NCI-H2196 (cell line): ENCODE results near the gene GPHN.
A peak's percentile ranks its signal among the peaks of the same experiment; 100 is the strongest.
"Not testable (repeated sequence)": the region's sequence is repeated elsewhere in the genome, so short reads cannot be mapped to it uniquely, and the experiment has no call there.

ENCODE experiments used
- DNase-seq: peaks from one replicate; lab custom pipeline; 2025; ENCODE audit not compliant: unreplicated experiment; lab: John Stamatoyannopoulos, UW

Gene GPHN

DNA sequence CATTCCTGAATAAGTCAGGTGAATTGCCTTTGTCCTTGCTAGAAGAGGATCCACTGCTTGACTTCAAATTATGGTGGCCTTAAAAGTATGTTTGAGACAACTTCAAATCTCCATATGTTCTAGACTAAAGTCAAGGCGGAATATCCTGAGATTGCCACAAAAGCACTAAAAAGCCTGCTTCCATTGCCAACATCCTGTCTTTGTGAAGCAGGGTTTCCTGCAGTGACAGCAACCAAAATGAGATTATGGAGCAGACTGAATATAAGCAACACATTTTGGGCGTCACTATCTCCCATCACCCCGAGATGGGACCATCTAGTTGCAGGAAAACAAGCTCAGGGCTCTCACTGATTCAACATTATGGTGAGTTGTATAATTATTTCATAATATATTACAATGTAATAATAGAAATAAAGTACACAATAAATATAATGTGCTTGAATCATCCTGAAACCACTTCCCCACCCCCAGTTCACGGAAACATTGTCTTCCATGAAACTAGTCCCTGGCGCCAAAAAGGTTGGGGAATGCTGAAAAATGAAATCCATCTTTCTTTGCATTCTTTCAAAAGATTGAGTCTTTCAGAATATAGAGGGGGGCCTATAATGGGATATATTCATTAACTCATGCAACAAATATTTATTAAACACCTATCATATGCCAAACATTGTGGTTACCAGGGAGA lies 143.7 kb downstream of the GPHN start:
- DNase-seq = no peak

DNA sequence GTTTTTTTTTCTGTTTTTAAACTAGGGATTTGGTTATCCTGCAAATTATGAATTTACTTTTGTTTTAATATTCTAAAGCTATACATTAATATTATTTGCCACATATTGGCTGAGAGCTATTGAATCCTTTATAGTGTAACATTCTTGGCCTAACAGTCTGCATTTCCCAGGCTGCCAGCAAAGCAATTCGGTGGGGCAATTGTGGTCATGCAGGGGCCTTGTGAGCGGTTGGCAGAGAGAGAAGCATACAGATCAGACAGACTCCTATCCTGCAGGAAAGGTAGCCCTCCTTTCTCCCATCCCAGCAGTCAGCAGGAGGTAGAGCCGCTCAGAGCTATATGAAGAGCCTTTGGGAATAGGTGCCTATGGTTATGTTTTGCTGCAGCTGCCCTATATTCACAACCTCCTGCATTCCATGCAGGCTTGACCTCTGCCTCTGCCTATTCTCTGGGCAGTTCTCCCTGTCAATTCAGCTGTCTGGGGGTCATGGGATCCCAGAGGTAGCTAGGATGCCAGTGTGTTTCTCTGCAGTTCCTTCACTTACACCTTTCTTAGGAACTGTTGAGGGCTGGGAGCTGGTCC lies 144.7 kb downstream of the GPHN start:
- DNase-seq = no peak

DNA sequence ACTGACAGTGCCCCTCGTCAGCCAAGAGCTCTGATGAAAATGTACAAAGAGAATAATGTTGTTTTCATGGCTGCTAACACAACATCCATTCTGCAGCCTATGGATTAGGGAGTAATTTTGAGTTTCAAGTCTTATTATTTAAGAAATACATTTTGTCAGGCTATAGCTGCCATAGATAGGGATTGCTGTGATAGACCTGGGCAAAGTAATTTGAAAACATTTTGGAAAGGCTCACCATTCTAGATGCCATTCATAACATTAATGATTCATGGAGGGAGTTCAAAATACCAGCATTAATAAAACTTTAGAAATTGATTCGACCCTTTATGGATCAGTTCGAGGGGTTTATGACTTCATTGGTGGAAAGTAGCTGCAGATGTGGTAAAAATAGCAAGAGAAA lies 149.8 kb downstream of the GPHN start:
- no peak for DNase-seq

DNA sequence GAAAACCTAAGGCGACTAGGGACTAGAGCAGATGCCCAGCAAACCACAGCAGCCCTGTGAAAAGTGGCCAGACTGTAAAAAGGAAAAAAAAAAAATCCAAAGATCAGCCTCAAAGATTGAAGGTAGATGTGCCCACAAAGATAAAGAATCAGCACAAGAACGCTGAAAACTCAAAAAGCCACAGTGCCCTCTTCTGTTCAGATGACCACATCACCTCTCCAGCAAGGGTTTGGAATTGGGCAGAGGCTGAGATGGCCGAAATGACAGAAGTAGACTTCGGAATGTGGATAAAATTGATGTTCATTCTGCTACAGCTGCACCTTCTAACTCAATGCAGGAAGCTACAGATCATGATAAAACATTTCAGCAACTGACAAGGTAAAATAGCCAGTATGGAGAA lies 154.4 kb downstream of the GPHN start:
- DNase-seq = no peak

DNA sequence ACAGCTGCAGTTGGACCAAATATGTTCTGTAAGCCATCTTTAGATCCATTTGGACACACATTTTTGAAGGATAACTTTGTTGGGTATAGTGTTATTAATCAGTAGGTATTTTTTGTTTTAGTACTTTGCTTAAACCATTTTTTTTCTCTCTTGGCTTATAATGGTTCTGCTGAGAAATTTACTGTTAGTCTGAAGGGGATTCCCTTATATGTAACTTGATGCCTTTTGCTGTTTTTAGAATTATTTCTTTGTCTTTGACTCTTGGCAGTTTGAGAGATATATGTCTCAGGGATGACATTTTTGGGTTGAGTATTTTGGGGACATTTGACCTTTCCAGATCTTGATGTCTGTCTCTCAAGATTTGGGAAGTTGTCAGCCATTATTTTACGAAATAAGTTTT lies 169.8 kb downstream of the GPHN start:
- DNase-seq = no peak

DNA sequence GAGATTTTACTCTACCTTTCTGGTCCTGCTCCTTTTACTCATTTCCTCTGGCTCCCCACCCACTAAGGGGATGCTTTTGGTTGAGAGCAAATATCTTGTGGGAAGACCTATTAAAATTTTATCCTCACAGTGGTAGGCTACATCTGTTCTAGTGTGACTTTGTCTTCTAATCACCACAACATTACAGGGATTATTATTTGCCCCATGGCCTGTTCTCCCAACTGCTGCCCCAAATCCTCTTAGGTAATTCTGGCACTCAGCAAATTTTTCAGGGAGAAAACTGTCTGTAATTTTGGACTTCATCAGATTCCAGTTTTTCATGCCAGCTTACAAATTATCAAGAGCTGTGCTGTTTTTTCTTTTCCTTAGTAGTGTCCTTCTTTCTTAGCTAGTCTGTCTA lies 172.3 kb downstream of the GPHN start:
- DNase-seq = no peak

DNA sequence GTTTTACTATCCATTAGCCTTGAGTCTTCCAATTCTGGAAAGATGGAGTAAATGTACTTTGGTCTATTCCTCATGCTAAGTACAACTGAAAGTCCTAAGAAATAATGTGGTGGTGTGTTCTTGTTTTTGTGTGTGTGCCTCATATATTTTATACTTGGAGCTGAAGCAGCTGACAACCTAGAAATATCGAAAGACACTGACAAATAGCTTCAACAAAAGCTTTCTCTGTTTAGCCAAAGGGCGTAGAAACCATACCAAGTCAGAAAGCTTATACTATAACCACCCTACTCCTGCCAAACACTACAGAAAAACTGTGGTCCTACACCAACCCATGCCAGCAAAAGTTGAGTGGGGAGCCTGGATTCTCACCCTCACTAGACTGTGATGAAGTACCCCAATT lies 188.4 kb downstream of the GPHN start:
- no peak for DNase-seq

DNA sequence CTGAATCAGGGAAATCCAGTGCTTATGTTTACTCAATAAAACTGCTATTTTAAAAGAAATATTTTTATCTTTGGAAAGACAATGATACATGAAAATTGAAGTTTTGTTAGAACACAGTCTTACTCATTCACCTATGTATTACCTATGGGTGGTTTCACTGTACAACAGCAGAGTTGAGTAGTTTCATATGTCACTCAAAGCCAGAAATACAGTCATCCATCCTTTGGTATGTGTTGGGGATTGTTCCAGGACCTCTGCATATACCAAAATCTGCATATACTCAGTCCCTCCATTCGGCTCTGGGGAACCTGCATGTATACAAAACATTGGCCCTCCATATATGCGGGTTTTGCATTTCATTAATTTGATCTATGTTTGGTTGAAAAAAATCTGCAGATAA lies 190.6 kb downstream of the GPHN start:
- no peak for DNase-seq

DNA sequence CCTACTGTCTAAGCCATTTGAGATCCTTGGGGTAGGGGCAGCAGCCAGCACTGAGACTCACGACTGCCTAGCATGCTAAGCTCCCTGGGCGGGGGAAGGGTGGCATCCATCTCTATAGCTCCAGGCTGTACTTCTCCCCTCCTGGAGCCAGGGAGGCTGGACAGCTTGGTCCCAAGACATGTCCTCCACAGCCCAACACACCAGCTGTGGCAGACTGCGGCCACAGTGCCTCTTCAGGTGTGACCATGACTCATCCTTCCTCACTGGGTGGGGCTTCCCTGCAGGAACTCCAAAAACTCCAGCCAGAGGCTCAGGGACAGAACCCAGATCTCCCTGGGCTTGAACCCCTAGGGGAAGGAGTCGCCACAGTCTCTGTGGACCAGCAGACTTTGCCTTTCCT lies 193.9 kb downstream of the GPHN start:
- no peak for DNase-seq

DNA sequence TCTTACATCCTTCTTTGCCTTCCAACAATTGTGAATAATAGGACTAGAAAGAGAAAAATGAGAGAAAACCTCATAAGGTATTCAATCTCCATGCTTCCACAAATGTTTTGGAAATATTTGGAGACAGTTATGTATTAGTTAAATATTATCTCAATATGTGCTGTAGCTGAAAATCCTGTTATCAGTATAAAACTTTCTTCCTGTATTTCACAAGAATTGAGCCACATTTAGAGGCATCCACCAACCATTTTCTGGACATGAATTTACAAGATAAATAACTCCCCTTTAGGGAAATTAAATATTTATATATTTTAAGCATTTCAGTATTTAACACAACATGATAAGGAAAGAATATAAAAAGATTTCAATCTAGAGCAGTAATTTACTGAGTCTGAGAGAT lies 200.3 kb downstream of the GPHN start:
- no peak for DNase-seq

DNA sequence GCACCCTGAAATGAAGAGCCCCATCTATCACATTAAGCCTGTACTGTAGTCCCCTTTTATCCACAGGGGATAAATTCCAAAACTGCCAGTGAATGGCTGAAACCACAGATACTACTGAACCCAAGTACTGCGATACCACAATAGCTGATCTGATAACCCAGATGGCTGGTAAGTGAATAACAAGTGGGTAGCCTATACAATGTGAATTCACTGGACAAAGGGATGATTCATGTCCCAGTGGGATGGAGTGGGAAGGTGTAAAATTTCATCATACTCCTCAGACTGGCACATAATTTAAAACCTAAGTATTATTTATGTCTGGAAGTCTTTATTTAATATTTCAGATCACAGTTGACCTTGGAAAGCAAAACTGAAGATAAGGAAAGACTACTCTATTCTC lies 201.3 kb downstream of the GPHN start:
- no peak for DNase-seq

DNA sequence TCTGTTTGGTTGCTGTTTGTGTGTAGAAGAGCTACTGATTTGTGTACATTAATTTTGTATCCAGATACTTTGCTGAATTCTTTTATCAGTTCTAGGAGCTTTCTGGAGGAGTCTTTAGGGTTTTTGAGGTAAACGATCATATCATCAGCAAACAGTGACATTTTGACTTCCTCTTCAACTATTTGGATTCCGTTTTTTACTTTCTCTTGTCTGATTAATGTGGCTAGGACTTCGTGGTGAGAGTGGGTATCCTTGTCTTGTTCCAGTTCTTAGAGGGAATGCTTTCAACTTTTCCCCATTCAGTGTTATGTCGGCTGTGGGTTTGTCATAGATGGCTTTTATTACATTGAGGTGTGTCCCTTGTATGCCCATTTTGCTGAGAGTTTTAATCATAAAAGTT lies 206.3 kb downstream of the GPHN start:
- DNase-seq = not testable (repeated sequence)

DNA sequence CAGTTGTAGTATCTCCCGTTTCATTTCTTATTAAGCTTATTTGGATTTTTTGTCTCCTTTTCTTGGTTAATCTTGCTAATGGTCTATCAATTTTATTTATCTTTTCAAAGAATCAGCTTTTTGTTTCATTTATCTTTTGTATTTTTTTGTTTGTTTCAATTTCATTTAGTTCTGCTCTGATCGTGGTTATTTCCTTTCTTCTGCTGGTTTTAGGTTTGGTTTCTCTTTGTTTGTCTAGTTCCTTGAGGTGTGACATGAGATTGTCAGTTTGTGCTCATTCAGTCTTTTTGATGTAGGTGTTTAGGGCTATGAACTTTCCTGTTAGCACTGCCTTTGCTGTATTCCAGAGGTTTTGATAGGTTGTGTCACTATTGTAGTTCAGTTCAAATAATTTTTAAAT lies 207.4 kb downstream of the GPHN start:
- not testable (repeated sequence) for DNase-seq

DNA sequence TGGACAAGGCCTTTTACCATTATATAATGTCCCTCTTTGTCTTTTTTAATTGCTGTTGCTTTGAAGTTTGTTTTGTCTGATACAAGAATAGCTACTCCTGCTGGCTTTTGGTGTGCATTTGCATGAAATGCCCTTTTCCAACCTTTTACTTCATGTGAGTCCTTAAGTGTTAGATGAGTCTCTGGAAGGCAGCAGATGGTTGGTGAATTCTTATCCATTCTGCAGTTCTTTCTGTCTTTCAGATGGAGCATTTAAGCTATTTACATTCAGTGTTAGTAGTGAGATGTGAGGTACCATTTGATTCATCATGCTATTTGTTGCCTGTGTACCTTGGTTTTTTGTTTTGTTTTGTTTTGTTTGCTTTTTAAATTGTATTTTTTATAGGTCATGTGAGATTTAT lies 208.3 kb downstream of the GPHN start:
- DNase-seq = no peak

DNA sequence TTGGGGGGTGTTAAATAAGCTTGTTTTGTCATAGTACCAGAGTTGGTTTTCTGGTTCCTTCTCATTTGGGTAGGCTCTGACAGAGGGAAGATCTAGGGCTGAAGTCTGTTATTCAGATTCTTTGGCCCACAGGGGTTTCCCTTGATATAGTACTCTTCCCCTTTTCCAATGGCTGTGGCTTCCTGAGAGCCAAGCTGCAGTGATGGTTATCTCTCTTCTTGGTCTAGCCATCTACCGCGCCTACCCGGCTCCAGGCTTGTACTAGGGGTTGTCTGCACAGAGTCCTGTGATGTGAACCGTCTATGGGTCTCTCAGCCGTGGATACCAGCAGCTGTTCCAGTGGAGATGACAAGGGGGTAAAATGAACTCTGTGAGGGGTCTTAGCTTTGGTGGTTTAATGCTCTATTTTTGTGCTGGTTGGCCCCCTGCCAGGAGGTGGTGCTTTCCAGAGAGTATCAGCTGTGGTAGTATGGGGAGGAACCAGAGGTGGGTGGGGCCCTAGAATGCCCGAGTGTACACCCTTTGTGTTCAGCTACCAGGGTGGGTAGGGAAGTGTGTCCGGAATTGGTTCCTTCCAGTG lies 209.7 kb downstream of the GPHN start:
- no peak for DNase-seq

DNA sequence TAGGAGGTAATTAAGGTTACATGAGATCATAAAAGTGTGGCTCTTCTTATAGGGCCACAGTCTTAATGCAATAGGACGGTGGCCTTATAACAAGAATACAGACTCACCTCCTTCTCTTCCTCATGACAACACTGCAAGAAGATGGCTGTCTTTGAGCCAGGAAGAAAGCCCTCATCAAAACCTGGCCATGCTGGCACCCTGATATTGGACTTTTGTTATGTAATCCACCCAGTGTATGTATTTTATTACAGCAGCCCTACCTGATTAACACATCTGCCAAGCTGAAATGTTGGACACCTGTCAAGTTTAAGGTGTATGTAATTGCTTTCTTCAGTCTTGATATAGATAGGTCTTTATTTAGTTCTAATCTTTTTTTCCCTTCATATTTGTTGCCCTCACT lies 217.0 kb downstream of the GPHN start:
- DNase-seq = no peak

DNA sequence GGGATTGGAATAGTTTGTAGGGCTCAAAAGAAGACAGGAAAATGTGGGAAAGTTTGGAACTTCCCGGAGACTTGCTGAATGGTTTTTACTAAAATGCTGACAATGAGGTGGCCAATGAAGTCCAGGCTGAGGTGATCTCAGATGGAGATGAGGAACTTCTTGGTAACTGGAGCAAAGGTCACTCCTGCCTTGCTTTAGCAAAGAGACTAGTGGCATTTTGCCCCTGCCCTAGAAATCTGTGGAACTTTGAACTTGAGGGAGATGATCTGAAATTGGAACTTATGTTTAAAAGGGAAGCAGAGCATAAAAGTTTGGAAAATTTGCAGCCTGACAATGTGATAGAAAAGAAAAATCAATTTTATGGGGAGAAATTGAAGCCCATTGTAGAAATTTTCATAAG lies 223.4 kb downstream of the GPHN start:
- not testable (repeated sequence) for DNase-seq

DNA sequence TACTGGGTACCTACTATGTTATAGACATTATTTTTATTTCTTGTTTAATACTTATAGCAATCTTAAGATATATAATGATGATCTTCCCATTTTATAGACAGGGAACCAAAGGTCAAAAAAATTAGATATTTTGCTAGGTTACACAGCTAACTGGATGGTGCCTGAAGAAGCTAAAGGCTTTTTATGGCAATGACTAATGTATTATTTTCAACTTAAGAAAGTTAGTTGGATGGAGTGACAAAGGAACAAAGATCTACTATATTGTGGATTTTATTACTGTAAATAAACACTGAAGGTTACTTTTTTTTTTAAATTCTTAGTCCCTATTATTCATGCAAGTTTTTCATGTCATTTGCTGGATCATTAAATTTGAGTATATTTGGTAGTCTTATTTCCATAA lies 227.9 kb downstream of the GPHN start:
- no peak for DNase-seq

DNA sequence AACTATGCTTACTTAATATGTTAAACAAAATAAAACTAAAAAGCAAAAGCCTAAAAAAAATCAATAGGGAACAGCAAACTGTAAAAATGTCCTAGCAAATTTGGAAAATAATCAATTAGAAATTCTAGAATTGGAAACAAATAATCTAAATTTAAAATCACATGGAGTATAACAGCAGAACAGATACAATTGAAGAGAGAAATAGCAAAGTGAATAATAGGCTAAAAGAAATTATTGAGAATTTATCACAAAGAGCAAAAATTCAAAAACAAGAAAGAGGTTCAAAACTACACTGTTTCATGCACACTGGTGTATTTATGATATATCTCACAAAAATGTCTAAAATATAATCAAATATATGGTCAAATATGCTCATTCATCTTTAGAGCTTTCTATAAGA lies 231.9 kb downstream of the GPHN start:
- no peak for DNase-seq

DNA sequence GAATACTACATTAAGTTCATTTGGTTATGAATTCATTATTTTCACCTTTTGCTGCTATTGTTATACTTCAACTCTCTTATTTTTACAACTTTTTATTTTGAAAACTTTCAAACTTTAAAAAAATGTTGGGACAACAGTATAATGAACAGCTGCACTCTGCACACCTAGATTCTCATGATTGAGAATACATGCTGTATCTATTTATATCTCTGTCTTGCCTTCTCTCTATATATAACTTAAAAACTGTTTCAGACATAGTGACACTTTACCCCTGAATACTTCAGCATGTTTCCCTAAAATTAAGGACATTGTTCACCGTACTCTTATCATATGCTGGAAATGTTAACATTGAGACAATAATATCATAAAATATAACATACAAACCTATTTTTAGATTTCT lies 237.1 kb downstream of the GPHN start:
- DNase-seq = no peak

DNA sequence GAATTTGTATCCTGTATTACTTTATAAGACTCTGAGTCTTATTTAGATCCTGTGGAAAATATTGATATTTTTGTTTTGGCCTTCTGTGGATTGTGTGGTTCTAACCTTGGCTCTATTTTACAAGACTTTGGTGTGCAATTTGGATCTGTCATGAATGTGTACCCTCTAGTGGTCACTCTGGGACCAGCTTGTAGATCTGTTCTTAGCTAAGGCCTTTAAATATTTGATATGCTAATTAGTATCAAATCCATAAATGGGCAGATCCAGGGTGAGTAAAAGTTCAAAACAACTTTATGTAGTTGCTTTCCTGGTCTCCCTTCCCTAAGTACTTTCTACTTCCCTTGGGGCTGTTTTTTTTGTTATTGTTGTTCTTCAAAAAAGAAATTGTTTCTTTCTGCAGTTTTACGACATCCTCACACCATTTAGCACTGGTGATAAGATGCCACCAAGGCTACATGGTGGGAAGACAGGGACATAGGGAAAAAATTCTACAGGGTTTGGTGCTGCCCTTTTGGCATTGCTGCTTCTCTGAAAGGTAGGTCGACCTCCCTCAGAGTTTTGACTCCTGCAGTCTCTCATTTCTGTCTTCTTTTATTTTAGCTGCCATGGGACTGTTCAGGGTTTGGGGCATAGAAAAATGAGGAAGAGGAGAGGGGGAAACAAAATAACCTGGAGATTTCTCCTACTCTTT lies 238.5 kb downstream of the GPHN start:
- peak; percentile 11 for DNase-seq

DNA sequence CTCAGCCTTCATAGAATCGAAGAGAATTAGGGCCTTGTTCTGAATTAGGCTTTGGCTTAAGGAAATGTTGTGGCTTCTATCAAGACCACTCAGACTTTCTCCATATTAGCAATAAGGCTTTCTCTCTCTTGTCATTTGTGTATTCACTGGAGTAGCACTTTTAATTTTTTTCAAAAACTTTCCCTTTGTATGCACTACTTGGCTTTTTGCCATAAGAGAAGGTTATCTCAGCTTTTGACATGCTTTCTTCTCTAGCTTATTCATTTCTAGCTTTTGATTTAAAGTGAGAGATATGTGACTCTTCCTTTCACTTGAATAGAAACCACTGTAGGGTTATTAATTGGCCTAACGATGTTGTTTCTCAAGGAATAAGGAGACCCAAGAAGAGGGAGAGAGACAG lies 244.2 kb downstream of the GPHN start:
- DNase-seq = no peak
